Muscle layer of colon (tissue), 2 donors: Measurements from ENCODE around the gene MPG.

Experiments used
- H3K27ac ChIP-seq: one replicate; pipeline ENCODE4 v1.7.0; 2013; ENCODE audit warnings: low read depth, mild to moderate bottlenecking, low read length, moderate library complexity
- H3K27me3 ChIP-seq, 2 donors: one replicate each; pipeline ENCODE4 v1.7.0; 2013; ENCODE audit warnings: low read length in 2 of 2, mild to moderate bottlenecking in 2 of 2; ENCODE audit not compliant: insufficient read depth in 2 of 2, control insufficient read depth in 1 of 2
- H3K36me3 ChIP-seq: one replicate; pipeline ENCODE4 v1.7.0; 2013; ENCODE audit warnings: mild to moderate bottlenecking, low read length; ENCODE audit not compliant: insufficient read depth
- H3K4me1 ChIP-seq: one replicate; pipeline ENCODE4 v1.7.0; 2013; ENCODE audit warnings: mild to moderate bottlenecking, low read length; ENCODE audit not compliant: insufficient read depth
- H3K4me3 ChIP-seq, 2 donors: one replicate each; pipeline ENCODE4 v1.7.0; 2013; ENCODE audit warnings: low read length in 2 of 2, low read depth in 1 of 2, mild to moderate bottlenecking in 1 of 2, moderate library complexity in 1 of 2
- H3K9ac ChIP-seq: one replicate; pipeline ENCODE4 v1.7.0; 2013; ENCODE audit warnings: low read length
- H3K9me3 ChIP-seq: one replicate; pipeline ENCODE4 v1.7.0; 2013; ENCODE audit warnings: mild to moderate bottlenecking, low read length
- donor health status: abdominal sarcoma.
- donor health status: Adenocarcinoma of cecum.

The MPG gene

DNA sequence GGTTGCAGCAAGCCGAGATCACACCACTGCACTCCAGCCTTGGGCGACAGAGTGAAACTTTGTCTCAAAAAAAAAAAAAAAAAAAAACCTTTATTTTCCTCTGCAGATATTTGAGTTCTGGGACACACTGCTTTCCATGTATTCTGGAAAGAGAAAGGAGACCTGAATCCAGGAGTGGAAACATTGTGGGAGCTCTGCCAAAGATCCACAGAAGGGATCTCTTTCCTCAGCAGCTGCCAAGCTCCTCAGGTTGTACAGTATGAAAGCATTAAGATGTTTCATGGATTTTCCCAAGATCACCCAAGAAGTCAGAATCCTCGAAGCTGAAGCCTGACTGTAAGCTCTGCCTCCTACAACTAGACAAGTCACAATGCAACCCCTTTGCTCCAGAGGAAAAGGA, 47.0 kb downstream of the MPG start:
- H3K4me1 ChIP-seq, result no peaks in the 10 kb centered on the region
- no peak overlapping the region for H3K27ac ChIP-seq
- H3K9ac ChIP-seq, result no peak overlapping the region

DNA sequence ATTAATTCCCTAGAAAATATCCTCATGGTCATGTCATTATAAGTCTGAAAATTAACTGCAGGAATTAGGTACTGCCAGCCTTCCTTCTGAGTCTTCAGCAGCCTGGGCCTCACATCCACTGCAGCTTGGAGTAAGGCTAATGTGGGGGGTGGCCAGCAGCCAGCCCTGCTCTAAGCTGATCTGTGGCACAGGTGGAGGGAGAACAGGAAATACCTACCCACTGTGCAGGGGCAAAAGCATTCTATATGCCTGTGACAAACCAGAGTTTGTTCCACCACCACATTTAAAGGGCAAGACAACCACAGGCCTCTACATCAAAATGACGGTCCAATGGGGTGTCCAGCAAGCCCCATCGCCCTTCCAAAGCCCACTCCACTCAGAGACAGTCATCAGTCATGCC, 51.0 kb downstream of the MPG start:
- Histone ChIP-seq H3K27ac (no peak overlapping the region), H3K9ac (no peak overlapping the region), H3K9me3 (no peaks in the 10 kb centered on the region), H3K4me3 (no peak overlapping the region), H3K27me3 (no peaks in the 10 kb centered on the region), H3K36me3 (peaks cover 15% of the 10 kb centered on the region), H3K4me1 (no peaks in the 10 kb centered on the region)

More for the DNA sequence above, 47.0 kb downstream of the MPG start:
- no peaks in the 10 kb centered on the region for H3K9me3 ChIP-seq
- H3K4me3 ChIP-seq, result no peak overlapping the region
- no peaks in the 10 kb centered on the region for H3K27me3 ChIP-seq
- peaks cover 24% of the 10 kb centered on the region for H3K36me3 ChIP-seq

DNA sequence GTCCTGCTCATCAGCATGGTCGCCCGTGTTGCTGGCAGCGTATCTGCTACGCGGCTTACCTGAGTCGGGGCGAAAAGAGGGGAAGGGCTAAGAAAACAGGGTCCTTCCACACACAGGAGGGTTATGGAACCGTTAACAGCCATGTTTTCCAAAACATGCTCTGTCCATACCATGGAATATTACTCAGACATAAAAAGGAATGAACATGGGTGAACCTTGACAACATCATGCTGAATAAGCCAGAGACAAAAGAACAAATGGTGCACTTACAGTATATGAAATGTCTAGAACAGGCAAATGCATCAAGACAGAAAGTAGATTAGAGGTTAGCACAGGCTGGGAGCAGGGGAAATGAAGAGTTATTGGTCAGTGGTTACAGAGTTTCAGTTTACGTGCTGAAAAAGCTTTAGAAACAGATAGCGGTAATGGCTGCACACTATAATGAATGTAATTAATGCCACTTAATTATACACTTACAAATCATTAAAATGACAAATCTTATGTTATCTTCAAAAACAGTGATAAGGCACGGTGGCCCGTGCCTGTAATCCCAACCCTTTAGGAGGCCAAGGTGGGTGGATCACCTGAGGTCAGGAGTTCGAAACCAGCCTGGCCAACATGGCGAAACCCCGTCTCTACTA, 52.6 kb downstream of the MPG start:
- no peak overlapping the region for H3K4me3 ChIP-seq
- peaks cover 11% of the 10 kb centered on the region for H3K36me3 ChIP-seq
- H3K27ac ChIP-seq, result no peak overlapping the region
- no peaks in the 10 kb centered on the region for H3K4me1 ChIP-seq
- no peak overlapping the region for H3K9ac ChIP-seq
- H3K27me3 ChIP-seq, result no peaks in the 10 kb centered on the region
- no peaks in the 10 kb centered on the region for H3K9me3 ChIP-seq

DNA sequence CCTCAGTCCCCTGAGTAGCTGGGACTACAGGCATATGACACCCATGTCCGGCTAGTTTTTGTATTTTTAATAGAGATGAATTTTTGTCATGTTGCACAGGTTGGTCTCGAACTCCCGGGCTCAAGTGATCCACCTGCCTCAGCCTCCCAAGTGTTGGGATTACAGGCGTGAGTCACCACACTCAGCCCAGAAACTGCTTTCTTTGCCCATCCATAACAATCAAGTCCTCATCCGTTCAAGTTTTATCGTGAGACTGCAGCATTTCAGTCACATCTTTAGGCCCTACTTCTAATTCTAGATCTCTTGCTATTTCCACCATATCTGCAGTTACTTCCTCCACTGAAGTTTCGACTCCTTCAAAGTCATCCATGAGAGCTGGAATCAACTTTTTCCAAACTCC, 54.1 kb downstream of the MPG start:
- Histone ChIP-seq H3K27ac (no peak overlapping the region), H3K4me1 (peaks cover 4% of the 10 kb centered on the region), H3K9ac (no peak overlapping the region), H3K9me3 (no peaks in the 10 kb centered on the region), H3K36me3 (peaks cover 11% of the 10 kb centered on the region), H3K27me3 (no peaks in the 10 kb centered on the region), H3K4me3 (no peak overlapping the region)

DNA sequence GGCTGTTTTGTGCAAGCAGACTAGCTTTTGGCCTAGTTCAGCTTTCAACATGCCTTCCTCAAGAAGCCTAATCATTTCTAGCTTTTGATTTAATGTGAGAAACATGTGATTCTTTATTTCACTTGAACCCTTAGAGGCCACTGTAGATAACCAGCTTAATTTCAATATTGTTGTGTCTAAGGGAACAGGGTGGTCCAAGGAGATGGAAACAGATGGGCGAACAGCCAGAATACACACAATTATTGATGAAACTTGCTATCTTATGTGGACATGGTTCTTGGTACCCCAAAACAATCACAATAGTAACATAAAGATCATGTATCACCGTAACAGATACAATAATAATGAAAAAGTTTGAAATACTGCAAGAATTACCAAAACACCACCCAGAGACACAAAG, 55.7 kb downstream of the MPG start:
- Histone ChIP-seq H3K27ac (no peak overlapping the region), H3K9ac (no peak overlapping the region), H3K9me3 (no peaks in the 10 kb centered on the region), H3K4me3 (no peak overlapping the region), H3K27me3 (no peaks in the 10 kb centered on the region), H3K36me3 (peaks cover 11% of the 10 kb centered on the region), H3K4me1 (peaks cover 4% of the 10 kb centered on the region)
